RWPE2 (cell line): ENCODE data around the gene ZEB2.

Experiments
- ATAC-seq: fragments of 200-7000 bp; cut with Tn5 transposase; 3 replicates; pipeline ENCODE4 v1.9.1; 2021; ENCODE audit warnings: low read depth
- DNase-seq: peaks from one replicate; pipeline ENCODE4 v3.0.0-alpha.2; 2020; ENCODE audit warnings: low spot score
- H3K27ac ChIP-seq: fragments of 450-650 bp; 2 replicates; pipeline ENCODE4 v1.5.1; 2017; ENCODE audit warnings: mild to moderate bottlenecking; ENCODE audit not compliant: poor library complexity, severe bottlenecking
- H3K27me3 ChIP-seq: fragments of 250-450 bp; sonication (Bioruptor Pico); 2 replicates; pipeline ENCODE4 v1.5.1; 2021; ENCODE audit warnings: mild to moderate bottlenecking, moderate library complexity; ENCODE audit not compliant: insufficient read depth, poor library complexity, severe bottlenecking
- H3K36me3 ChIP-seq: fragments of 250-450 bp; sonication (Bioruptor Pico); 2 replicates; pipeline ENCODE4 v1.5.1; 2020; ENCODE audit warnings: low read depth, mild to moderate bottlenecking, moderate library complexity
- H3K4me1 ChIP-seq: fragments of 250-450 bp; sonication (Bioruptor Pico); 2 replicates; pipeline ENCODE4 v1.5.1; 2021; ENCODE audit warnings: mild to moderate bottlenecking, moderate library complexity; ENCODE audit not compliant: insufficient read depth, poor library complexity, severe bottlenecking
- H3K4me3 ChIP-seq: fragments of 250-450 bp; sonication (Bioruptor Pico); 2 replicates; pipeline ENCODE4 v1.5.1; 2021; ENCODE audit warnings: mild to moderate bottlenecking, moderate library complexity; ENCODE audit not compliant: severe bottlenecking
- H3K9me3 ChIP-seq: fragments of 250-450 bp; sonication (Bioruptor Pico); 2 replicates; pipeline ENCODE4 v1.5.1; 2021; ENCODE audit warnings: mild to moderate bottlenecking, moderate library complexity; ENCODE audit not compliant: severe bottlenecking
- CTCF ChIP-seq: fragments of 450-650 bp; IDR thresholded peaks from one replicate; pipeline ENCODE4 v1.5.1; 2017; ENCODE audit warnings: mild to moderate bottlenecking, moderate library complexity; ENCODE audit not compliant: poor library complexity, severe bottlenecking

ZEB2 gene

GRCh38 chr2:144377914-144378313, 142.0 kb downstream of the ZEB2 start:
- Histone ChIP-seq H3K9me3 (no peaks in the 10 kb centered on the region), H3K36me3 (no peaks in the 10 kb centered on the region), H3K4me3 (no peak overlapping the region), H3K27ac (no peak overlapping the region), H3K4me1 (no peaks in the 10 kb centered on the region), H3K27me3 (no peaks in the 10 kb centered on the region)
- no peak for ATAC-seq
- DNase-seq = no peak
- no peak for TF ChIP-seq CTCF

GRCh38 chr2:144376926-144377325, 143.0 kb downstream of the ZEB2 start:
- no peaks in the 10 kb centered on the region for H3K4me1 ChIP-seq

GRCh38 chr2:144376460-144376859, 143.5 kb downstream of the ZEB2 start:
- DNase-seq (no peak), ATAC-seq (no peak)
- no peaks in the 10 kb centered on the region for H3K27me3 ChIP-seq
- H3K4me3 ChIP-seq = no peak overlapping the region
- H3K4me1 ChIP-seq = no peaks in the 10 kb centered on the region
- H3K36me3 ChIP-seq = no peaks in the 10 kb centered on the region
- TF ChIP-seq CTCF = no peak
- no peaks in the 10 kb centered on the region for H3K9me3 ChIP-seq
- H3K27ac ChIP-seq = no peak overlapping the region

More at GRCh38 chr2:144376926-144377325, 143.0 kb downstream of the ZEB2 start:
- TF ChIP-seq CTCF = no peak
- no peaks in the 10 kb centered on the region for H3K36me3 ChIP-seq
- no peak overlapping the region for H3K4me3 ChIP-seq
- no peak overlapping the region for H3K27ac ChIP-seq
- no peaks in the 10 kb centered on the region for H3K27me3 ChIP-seq
- DNase-seq = no peak
- ATAC-seq = no peak
- H3K9me3 ChIP-seq = no peaks in the 10 kb centered on the region

- Histone ChIP-seq H3K36me3 (no peaks in the 10 kb centered on the region), H3K4me1 (no peaks in the 10 kb centered on the region), H3K4me3 (no peak overlapping the region), H3K9me3 (no peaks in the 10 kb centered on the region), H3K27ac (no peak overlapping the region), H3K27me3 (no peaks in the 10 kb centered on the region)
- DNase-seq (no peak), ATAC-seq (no peak)
- no peak for TF ChIP-seq CTCF
These were observed 145.7 kb downstream of the ZEB2 start for GRCh38 chr2:144374163-144374661.

- Histone ChIP-seq H3K36me3 (no peaks in the 10 kb centered on the region), H3K27ac (no peak overlapping the region), H3K4me1 (no peaks in the 10 kb centered on the region), H3K4me3 (no peak overlapping the region), H3K27me3 (no peaks in the 10 kb centered on the region), H3K9me3 (no peaks in the 10 kb centered on the region)
- ATAC-seq = no peak
- no peak for TF ChIP-seq CTCF
- no peak for DNase-seq
These were observed 147.4 kb downstream of the ZEB2 start for GRCh38 chr2:144372410-144373080.
